Kidney (tissue), 14 donors: ENCODE data around the gene FRRS1. TPM values are rescaled to one million over a fixed set of nuclear protein-coding genes. Genes with fewer than 3 reads are reported as not detected.

Experiments used
- DNase-seq, 5 donors: peaks; one replicate each; pipeline ENCODE4 v3.0.0-alpha.2; 2013 to 2020
- FAIRE-seq: peaks from 2 replicates; lab custom pipeline; 2012; peaks lifted over from hg19 to GRCh38; lab: Jason Lieb, UNC
- H3K27ac ChIP-seq, 2 donors: one replicate each; pipeline ENCODE4 v1.7.0; 2013; ENCODE audit warnings: low read depth in 2 of 2, low read length in 2 of 2, inconsistent platforms in 1 of 2
- H3K27me3 ChIP-seq: one replicate; pipeline ENCODE4 v1.7.1; 2013; ENCODE audit warnings: low read length, inconsistent platforms; ENCODE audit not compliant: control insufficient read depth, insufficient read depth
- H3K36me3 ChIP-seq, 3 donors: one replicate each; pipeline versions ENCODE4 v1.7.0 to v1.7.1; 2013; ENCODE audit warnings: low read length in 3 of 3, control low read depth in 1 of 3, inconsistent platforms in 1 of 3; ENCODE audit not compliant: insufficient read depth in 3 of 3, control insufficient read depth in 2 of 3
- H3K4me1 ChIP-seq, 3 donors: one replicate each; pipeline versions ENCODE4 v1.7.0 to v1.7.1; 2013; ENCODE audit warnings: low read length in 3 of 3, inconsistent platforms in 1 of 3, low read depth in 1 of 3; ENCODE audit not compliant: control insufficient read depth in 2 of 3, insufficient read depth in 2 of 3
- H3K4me3 ChIP-seq, 3 donors: one replicate each; pipeline versions ENCODE4 v1.7.0 to v1.8.1; 2013; ENCODE audit warnings: low read length in 3 of 3, control low read depth in 1 of 3, inconsistent platforms in 1 of 3
- H3K9ac ChIP-seq, 3 donors: one replicate each; pipeline versions ENCODE4 v1.7.0 to v1.7.1; 2013; ENCODE audit warnings: low read length in 3 of 3, control low read depth in 1 of 3, inconsistent platforms in 1 of 3
- H3K9me3 ChIP-seq, 3 donors: one replicate each; pipeline versions ENCODE4 v1.7.0 to v1.7.1; 2013; ENCODE audit warnings: low read length in 3 of 3, control low read depth in 1 of 3, inconsistent platforms in 1 of 3; ENCODE audit not compliant: control insufficient read depth in 2 of 3, insufficient read depth in 1 of 3
- intact Hi-C: fragments of 100-400 bp; cut with DNase I; formaldehyde crosslinking; loops from one replicate; pipeline ENCODE4 v1.11.1; 2022
- polyA plus RNA-seq: library from polyadenylated mRNA; stranded (reverse); fragments of 350-450 nt; fragmentation: Illumina TruSeq; extraction: RNeasy Lipid Tissue Mini Kit (QIAGEN cat#74804); gene quantifications from one replicate; pipeline ENCODE4 v1.2.3, GENCODE V29; 2014; ENCODE audit warnings: low read depth, low replicate concordance; ENCODE audit not compliant: insufficient read depth
- total RNA-seq: library from RNA; stranded (reverse); fragmentation: NEBNext Ultra II Directional; extraction: Animal tissue kit (Norgen Biotek cat#: 25700); gene quantifications from one replicate; pipeline ENCODE4 v1.2.1, GENCODE V29; 2021
- TF ChIP-seq, protein P1 (sequence below): IDR thresholded peaks from 3 replicates; pipeline ENCODE4 v1.5.1; 2012; ENCODE audit warnings: mild to moderate bottlenecking, moderate library complexity, borderline replicate concordance; ENCODE audit not compliant: insufficient read depth; ENCODE audit errors: extremely low read depth
- donor health status: control.
- donor health status: control.
- donor health status: control.
- donor health status: control.
- donor health status: control.
- donor health status: DM: yes; HTN: yes; CAD: no.
- donor health status: Normal renal cell carcinoma (clear cell type).

The FRRS1 gene
- total and polyA plus RNA-seq, 2 donors from 2014 or later = 1.0 to 7.4 TPM

DNA sequence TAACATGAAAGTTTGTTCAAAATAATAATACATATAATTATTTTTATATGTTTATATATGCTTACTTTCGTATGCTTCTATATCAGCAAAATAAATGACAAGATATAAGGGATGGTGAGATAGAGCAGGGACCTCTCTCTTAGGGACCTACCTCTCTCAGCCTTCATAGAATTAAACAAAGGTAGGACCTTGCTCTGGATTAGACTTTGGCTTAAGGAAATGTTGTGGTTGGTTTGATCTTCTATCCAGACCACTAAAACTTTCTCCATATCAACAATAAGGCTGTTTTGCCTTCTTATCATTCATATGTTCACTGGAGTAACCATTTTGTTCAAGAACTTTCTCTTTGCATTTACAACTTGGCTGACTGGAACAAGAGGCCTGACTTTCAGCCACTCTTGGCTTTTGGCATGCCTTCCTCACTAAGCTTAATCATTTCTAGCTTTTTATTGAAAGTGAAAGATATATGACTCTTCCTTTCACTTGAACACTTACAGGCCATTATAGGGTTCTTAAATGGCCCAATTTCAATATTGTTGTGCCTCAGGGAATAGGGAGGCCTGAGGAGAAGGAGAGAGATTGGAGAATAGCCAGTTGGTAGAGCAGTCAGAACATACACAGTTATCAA is 14.4 kb downstream of the FRRS1 start:
- intact Hi-C loops = no loop called here
- DNase-seq (no peak), FAIRE-seq (no peak)
- Histone ChIP-seq H3K4me1 (peaks cover 0 to 4% (median 3%) of the 10 kb centered on the region in 3 donors), H3K4me3 (peak overlapping the region in 1 of 3 donors; percentile 6), H3K36me3 (no peaks in the 10 kb centered on the region), H3K9ac (no peak overlapping the region), H3K27me3 (no peaks in the 10 kb centered on the region), H3K9me3 (no peaks in the 10 kb centered on the region), H3K27ac (peak overlapping the region in 1 of 2 donors; percentile 81)
- TF ChIP-seq, protein P1, sequence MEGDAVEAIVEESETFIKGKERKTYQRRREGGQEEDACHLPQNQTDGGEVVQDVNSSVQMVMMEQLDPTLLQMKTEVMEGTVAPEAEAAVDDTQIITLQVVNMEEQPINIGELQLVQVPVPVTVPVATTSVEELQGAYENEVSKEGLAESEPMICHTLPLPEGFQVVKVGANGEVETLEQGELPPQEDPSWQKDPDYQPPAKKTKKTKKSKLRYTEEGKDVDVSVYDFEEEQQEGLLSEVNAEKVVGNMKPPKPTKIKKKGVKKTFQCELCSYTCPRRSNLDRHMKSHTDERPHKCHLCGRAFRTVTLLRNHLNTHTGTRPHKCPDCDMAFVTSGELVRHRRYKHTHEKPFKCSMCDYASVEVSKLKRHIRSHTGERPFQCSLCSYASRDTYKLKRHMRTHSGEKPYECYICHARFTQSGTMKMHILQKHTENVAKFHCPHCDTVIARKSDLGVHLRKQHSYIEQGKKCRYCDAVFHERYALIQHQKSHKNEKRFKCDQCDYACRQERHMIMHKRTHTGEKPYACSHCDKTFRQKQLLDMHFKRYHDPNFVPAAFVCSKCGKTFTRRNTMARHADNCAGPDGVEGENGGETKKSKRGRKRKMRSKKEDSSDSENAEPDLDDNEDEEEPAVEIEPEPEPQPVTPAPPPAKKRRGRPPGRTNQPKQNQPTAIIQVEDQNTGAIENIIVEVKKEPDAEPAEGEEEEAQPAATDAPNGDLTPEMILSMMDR = no peak

DNA sequence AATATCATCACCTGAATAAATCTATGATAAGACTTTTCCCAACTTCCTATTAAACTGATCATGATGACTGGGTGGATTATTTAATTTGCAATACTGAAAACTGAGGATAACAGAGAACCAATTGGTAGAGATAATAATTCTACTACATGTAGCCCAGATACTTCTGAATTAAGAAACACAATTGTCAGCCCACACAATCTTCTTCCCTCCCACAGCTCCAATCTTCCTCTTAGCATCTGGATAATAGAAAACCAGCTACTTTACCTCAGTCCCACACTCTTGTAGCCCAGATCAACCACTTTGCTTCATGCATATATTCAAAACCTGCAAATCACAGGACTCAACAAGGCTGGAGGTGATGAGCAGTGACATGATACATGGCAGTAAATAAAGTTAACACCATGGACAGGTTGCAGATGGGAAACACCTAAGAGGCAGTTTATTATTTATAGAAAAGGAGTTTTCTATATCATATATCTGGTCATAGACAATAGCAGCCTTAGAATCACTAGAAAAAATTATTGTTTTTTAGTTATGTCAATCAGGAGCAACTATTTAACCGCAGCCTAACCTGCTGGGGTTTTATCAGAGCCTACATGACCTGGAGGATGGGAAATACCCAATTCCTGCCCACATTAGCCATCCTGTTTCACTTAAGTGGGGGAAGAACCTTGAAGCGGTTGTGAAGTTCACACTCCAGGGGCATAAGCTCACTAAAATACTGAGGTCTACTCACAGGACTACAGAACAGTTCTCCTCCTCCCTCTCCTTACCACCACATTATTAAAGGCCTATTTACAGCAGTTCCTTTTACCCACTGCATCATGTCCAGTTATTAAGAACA is 16.7 kb downstream of the FRRS1 start:
- H3K4me1 ChIP-seq = peaks cover 0 to 4% (median 3%) of the 10 kb centered on the region in 3 donors
- H3K9me3 ChIP-seq = no peaks in the 10 kb centered on the region
- TF ChIP-seq, protein P1 = no peak
- FAIRE-seq = no peak
- H3K9ac ChIP-seq = no peak overlapping the region
- no peak overlapping the region for H3K27ac ChIP-seq
- no peaks in the 10 kb centered on the region for H3K36me3 ChIP-seq
- DNase-seq = no peak
- H3K27me3 ChIP-seq = no peaks in the 10 kb centered on the region
- no peak overlapping the region for H3K4me3 ChIP-seq
- intact Hi-C loops = no loop called here

GRCh38 chr1:99748419-99748818 is 18.0 kb downstream of the FRRS1 start:
- no peak for FAIRE-seq
- intact Hi-C loops = no loop called here

More at GRCh38 chr1:99748419-99748818, 18.0 kb downstream of the FRRS1 start:
- H3K36me3 ChIP-seq = no peaks in the 10 kb centered on the region
- DNase-seq = no peak
- H3K9me3 ChIP-seq = no peaks in the 10 kb centered on the region
- H3K4me3 ChIP-seq = no peak overlapping the region
- peaks cover 0 to 4% (median 3%) of the 10 kb centered on the region in 3 donors for H3K4me1 ChIP-seq
- H3K27me3 ChIP-seq = no peaks in the 10 kb centered on the region
- no peak overlapping the region for H3K27ac ChIP-seq
- TF ChIP-seq, protein P1 = no peak
- H3K9ac ChIP-seq = no peak overlapping the region
